Adrenal gland (tissue), 12 donors: ENCODE data around the gene OSBPL7. TPM values are rescaled to one million over a fixed set of nuclear protein-coding genes. Genes with fewer than 3 reads are reported as not detected.
"Not testable (repeated sequence)": the region's sequence is repeated elsewhere in the genome, so short reads cannot be mapped to it uniquely, and the experiment has no call there.

Source experiments
- DNase-seq, 7 donors: peaks; one replicate each; pipeline ENCODE4 v3.0.0-alpha.2; 2019 to 2020
- H3K27ac ChIP-seq, 5 donors: fragments of 200-600 bp; sonication (generic) in 4 of 5; 1 replicate in 3 of 5; 2 replicates in 2 of 5; pipeline versions ENCODE4 v1.5.1 to v1.8.0; 2016 to 2020; ENCODE audit warnings: mild to moderate bottlenecking in 1 of 5
- H3K27me3 ChIP-seq: fragments of 200-600 bp; 2 replicates; pipeline ENCODE4 v1.8.0; 2021
- H3K36me3 ChIP-seq, 2 donors: fragments of 200-600 bp; replicated peaks in 1 of 2; 1 replicate in 1 of 2; 2 replicates in 1 of 2; pipeline versions ENCODE4 v1.5.1 to v1.8.0; 2018 to 2022
- H3K4me1 ChIP-seq, 2 donors: fragments of 200-600 bp; replicated peaks in 1 of 2; 1 replicate in 1 of 2; 2 replicates in 1 of 2; pipeline versions ENCODE4 v1.5.1 to v1.8.0; 2018 to 2021
- H3K4me3 ChIP-seq, 4 donors: fragments of 200-600 bp; sonication (generic) in 3 of 4; one replicate each; pipeline ENCODE4 v1.5.1; 2016 to 2018
- H3K9me3 ChIP-seq, 3 donors: fragments of 200-600 bp; sonication (generic) in 1 of 3; replicated peaks in 1 of 3; 1 replicate in 2 of 3; 2 replicates in 1 of 3; pipeline versions ENCODE4 v1.5.1 to v1.8.0; 2016 to 2021
- POLR2A ChIP-seq, 2 donors: fragments of 450-650 bp; IDR thresholded peaks; one replicate each; pipeline ENCODE4 v1.6.1; 2017; ENCODE audit warnings: antibody characterized with exemption in 2 of 2, mild to moderate bottlenecking in 2 of 2, moderate library complexity in 1 of 2
- WGBS, 4 donors: extraction: QIAGEN DNeasy Blood & Tissue Kit in 2 of 4; methylation state at CpG; one replicate each; pipeline versions ENCODE4 v1.1.5 to v1.1.7; 2013 to 2017; 5-methylcytosine and 5-hydroxymethylcytosine counted together
- intact Hi-C, 2 donors: fragments of 100-400 bp; cut with DNase I; formaldehyde crosslinking; loops; one replicate each; pipeline versions ENCODE4 v1.14.1 to v1.15.0; 2022 to 2023
- polyA plus RNA-seq, 3 donors: library from polyadenylated mRNA; stranded (reverse); fragments of 200-250 nt in 2 of 3; fragments of 350-450 nt in 1 of 3; fragmentation: Illumina TruSeq in 1 of 3; extraction: RNeasy Lipid Tissue Mini Kit (QIAGEN cat#74804) in 1 of 3; gene quantifications; one replicate each; pipeline ENCODE4 v1.2.3, GENCODE V29; 2013 to 2014
- total RNA-seq, 9 donors: library from RNA; depleted of rRNA in 4 of 9; stranded (reverse); fragments of >200 nt in 4 of 9; fragments of 120-200 nt in 1 of 9; fragmentation: NEBNext Ultra II Directional in 1 of 9; extraction: Animal tissue kit (Norgen Biotek cat#: 25700) in 1 of 9; gene quantifications; one replicate each; pipeline versions ENCODE4 v1.1.0 to v1.2.4, GENCODE V29; 2013 to 2023
- TF ChIP-seq, protein P1 (sequence below), 6 experiments: fragments of 450-650 bp in 4 of 6; fragments of 200-600 bp in 2 of 6; sonication (generic) in 1 of 6; IDR thresholded peaks; 1 replicate in 5 of 6; 2 replicates in 1 of 6; pipeline versions ENCODE4 v1.5.1 to v1.8.0; 2016 to 2021; ENCODE audit warnings: antibody characterized with exemption in 6 of 6, mild to moderate bottlenecking in 2 of 6, moderate library complexity in 1 of 6
- donor health status: healthy with polysubstance abuse.
- donor health status: Bipolar disorder and iron deficiency.
- donor health status: DM: yes; HTN: yes; CAD: no.
- donor health status: DM: no; HTN: no; CAD: no.
- donor health status: DM: no; HTN: no; CAD: no.
- donor health status: DM: yes; HTN: yes; CAD: no.

The OSBPL7 gene
- total and polyA plus RNA-seq, 12 donors = 2.0 to 22.4 (median 6.6) TPM

DNA sequence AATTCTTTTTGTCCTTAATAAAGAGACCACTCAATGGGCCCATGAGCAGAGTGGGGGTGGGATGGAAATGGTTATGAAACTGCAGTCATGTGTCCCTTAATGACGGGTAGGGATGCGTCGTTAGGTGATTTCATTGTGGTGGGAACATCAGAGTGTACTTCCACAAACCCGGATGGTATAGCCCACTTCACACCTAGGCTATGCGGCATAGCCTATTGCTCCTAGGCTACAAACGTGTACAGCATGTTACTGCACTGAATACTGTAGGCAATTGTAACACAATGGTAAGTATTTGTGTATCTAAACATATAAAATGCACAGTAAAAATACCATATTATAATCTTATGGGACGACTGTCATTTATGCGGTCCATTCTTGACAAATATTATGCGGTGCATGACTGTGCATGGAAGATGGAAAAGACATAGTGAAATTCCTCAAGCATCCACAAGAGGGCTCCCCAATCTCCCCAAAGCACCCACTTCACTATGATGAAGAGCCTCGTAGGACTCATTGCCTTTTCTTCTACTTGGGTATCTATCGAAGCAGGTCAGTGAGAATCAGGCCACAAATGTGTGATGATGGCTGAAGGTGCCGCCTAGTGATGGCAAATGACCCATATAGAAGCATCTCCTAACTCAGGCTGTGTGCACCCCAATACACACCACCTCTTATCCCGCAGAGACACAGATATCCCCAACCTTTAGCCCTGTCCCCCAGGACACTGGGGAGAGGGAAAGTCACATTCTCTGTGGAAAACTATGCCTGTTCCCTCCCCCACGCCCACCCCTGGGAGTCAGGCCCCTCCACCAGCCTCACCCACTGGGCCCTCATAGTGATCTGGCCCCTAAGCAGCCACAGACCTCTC is 45.0 kb downstream of the OSBPL7 start:
- Histone ChIP-seq H3K27ac (no peak overlapping the region), H3K4me3 (no peak overlapping the region), H3K4me1 (no peaks in the 10 kb centered on the region), H3K27me3 (peaks cover 40% of the 10 kb centered on the region), H3K9me3 (no peaks in the 10 kb centered on the region), H3K36me3 (no peaks in the 10 kb centered on the region)
- DNase-seq = peak in 3 of 7 donors; percentile 10 to 48 (median 42)
- 36 to 43% (median 39%) methylated on average over 14 of the region's 14 CpGs for WGBS, 4 donors
- intact Hi-C loops = no loop called here
- TF ChIP-seq POLR2A (IDR thresholded peaks at IDR 0.05) = no peak
- TF ChIP-seq, protein P1, sequence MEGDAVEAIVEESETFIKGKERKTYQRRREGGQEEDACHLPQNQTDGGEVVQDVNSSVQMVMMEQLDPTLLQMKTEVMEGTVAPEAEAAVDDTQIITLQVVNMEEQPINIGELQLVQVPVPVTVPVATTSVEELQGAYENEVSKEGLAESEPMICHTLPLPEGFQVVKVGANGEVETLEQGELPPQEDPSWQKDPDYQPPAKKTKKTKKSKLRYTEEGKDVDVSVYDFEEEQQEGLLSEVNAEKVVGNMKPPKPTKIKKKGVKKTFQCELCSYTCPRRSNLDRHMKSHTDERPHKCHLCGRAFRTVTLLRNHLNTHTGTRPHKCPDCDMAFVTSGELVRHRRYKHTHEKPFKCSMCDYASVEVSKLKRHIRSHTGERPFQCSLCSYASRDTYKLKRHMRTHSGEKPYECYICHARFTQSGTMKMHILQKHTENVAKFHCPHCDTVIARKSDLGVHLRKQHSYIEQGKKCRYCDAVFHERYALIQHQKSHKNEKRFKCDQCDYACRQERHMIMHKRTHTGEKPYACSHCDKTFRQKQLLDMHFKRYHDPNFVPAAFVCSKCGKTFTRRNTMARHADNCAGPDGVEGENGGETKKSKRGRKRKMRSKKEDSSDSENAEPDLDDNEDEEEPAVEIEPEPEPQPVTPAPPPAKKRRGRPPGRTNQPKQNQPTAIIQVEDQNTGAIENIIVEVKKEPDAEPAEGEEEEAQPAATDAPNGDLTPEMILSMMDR (IDR thresholded peaks at IDR 0.05) = peak; percentile 41 to 69 (median 63)

DNA sequence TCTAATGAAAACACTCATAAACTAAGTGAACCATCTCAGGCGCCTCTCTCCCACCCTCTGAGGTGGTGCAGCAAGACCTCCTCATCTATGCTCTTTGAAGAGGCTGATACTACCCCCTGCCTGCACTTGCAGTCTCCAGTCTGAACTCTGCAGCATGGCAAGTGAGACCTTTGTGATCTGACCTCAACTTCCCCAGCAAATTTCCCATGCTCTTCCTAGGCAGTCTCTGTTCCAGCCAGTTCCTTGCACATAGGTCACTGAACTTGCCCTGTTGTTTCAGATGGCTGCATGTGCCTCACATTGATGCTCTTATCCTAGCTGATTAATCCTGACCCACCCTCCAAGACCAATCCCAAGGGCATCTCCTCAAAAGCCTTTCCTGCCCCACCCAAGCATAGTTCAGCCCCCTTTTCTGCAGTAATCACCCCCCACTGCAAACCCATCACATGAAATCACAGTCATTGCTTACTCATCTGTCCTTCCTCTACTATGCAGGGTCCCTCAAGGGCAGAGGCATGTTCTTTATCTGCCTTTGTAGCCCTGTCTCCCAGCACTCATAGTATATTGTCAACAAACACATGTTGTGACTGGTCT is 46.5 kb downstream of the OSBPL7 start:
- DNase-seq = no peak
- no peak overlapping the region for H3K4me3 ChIP-seq
- peaks cover 40% of the 10 kb centered on the region for H3K27me3 ChIP-seq
- no peaks in the 10 kb centered on the region for H3K4me1 ChIP-seq
- no peak for TF ChIP-seq POLR2A (IDR thresholded peaks at IDR 0.05)
- TF ChIP-seq, protein P1 (IDR thresholded peaks at IDR 0.05) = no peak
- H3K36me3 ChIP-seq = no peaks in the 10 kb centered on the region
- no peak overlapping the region for H3K27ac ChIP-seq
- intact Hi-C loops = no loop called here
- no peaks in the 10 kb centered on the region for H3K9me3 ChIP-seq
- WGBS, 4 donors = 44 to 65% (median 61%) methylated on average over 1 of the region's 1 CpG; no CpG with 5 or more reads in 1 of the 4 donors

- no peak overlapping the region for H3K4me3 ChIP-seq
- peaks cover 40% of the 10 kb centered on the region for H3K27me3 ChIP-seq
- TF ChIP-seq, protein P1 (IDR thresholded peaks at IDR 0.05) = no peak
- no peak for TF ChIP-seq POLR2A (IDR thresholded peaks at IDR 0.05)
- no peak overlapping the region for H3K27ac ChIP-seq
- intact Hi-C loops = no loop called here
- no peaks in the 10 kb centered on the region for H3K9me3 ChIP-seq
- 63 to 95% (median 70%) methylated on average over 2 to 4 of the region's 4 CpGs for WGBS, 4 donors
- H3K36me3 ChIP-seq = no peaks in the 10 kb centered on the region
- no peaks in the 10 kb centered on the region for H3K4me1 ChIP-seq
- DNase-seq = no peak
These were observed 47.3 kb downstream of the OSBPL7 start for GRCh38 chr17:47774331-47774730.

GRCh38 chr17:47773649-47774048 is 47.9 kb downstream of the OSBPL7 start:
- DNase-seq, intact Hi-C loops, H3K36me3 ChIP-seq, H3K9me3 ChIP-seq, H3K27ac ChIP-seq, H3K4me3 ChIP-seq, H3K4me1 ChIP-seq: not testable (repeated sequence)
- 63 to 89% (median 82%) methylated on average over 8 to 9 of the region's 9 CpGs for WGBS, 4 donors
- H3K27me3 ChIP-seq = peaks cover 38% of the 10 kb centered on the region
